Right atrium auricular region (tissue), 2 donors: ENCODE results near the gene CACNB4. TPM values are rescaled to one million over a fixed set of nuclear protein-coding genes. Genes with fewer than 3 reads are reported as not detected.

Source experiments
- DNase-seq: peaks from one replicate; pipeline ENCODE4 v3.0.0-alpha.2; 2019; ENCODE audit warnings: low spot score
- H3K27ac ChIP-seq, 2 donors: fragments of 200-600 bp; sonication (generic); 1 replicate in 1 of 2; 2 replicates in 1 of 2; pipeline ENCODE4 v1.5.1; 2016 to 2019
- H3K27me3 ChIP-seq, 2 donors: fragments of 200-600 bp; sonication (generic); one replicate each; pipeline versions ENCODE4 v1.5.1 to v1.6.0; 2017 to 2019
- H3K36me3 ChIP-seq: fragments of 200-600 bp; sonication (generic); one replicate; pipeline ENCODE4 v1.5.1; 2016
- H3K4me1 ChIP-seq, 2 donors: fragments of 200-600 bp; sonication (generic); one replicate each; pipeline versions ENCODE4 v1.5.1 to v1.6.0; 2017 to 2019
- H3K4me3 ChIP-seq, 2 donors: fragments of 200-600 bp; sonication (generic); 1 replicate in 1 of 2; 2 replicates in 1 of 2; pipeline ENCODE4 v1.5.1; 2017 to 2019; ENCODE audit warnings: mild to moderate bottlenecking in 1 of 2, moderate library complexity in 1 of 2
- H3K9me3 ChIP-seq, 2 donors: fragments of 200-600 bp; sonication (generic); one replicate each; pipeline ENCODE4 v1.5.1; 2019
- CTCF ChIP-seq, 2 donors: fragments of 200-600 bp; sonication (generic); IDR thresholded peaks; one replicate each; pipeline ENCODE4 v1.5.1; 2019; ENCODE audit warnings: antibody characterized with exemption in 2 of 2
- total RNA-seq, 2 donors: library from RNA; depleted of rRNA; stranded (reverse); fragments of >200 nt; gene quantifications; one replicate each; pipeline ENCODE4 v1.1.0, GENCODE V29; 2016

CACNB4 gene
- total RNA-seq, 2 donors from 2014 or later: 0.37 to 0.90 TPM

GRCh38 chr2:151789055-151789834 is 309.6 kb downstream of the CACNB4 start:
- H3K4me1 ChIP-seq: no peaks in the 10 kb centered on the region
- peak overlapping the region in 1 of 2 donors; percentile 25 for H3K27ac ChIP-seq
- no peaks in the 10 kb centered on the region for H3K27me3 ChIP-seq
- H3K4me3 ChIP-seq: no peak overlapping the region
- peaks cover 17% of the 10 kb centered on the region for H3K36me3 ChIP-seq
- no peak for TF ChIP-seq CTCF (IDR thresholded peaks at IDR 0.05)
- no peaks in the 10 kb centered on the region for H3K9me3 ChIP-seq
- no peak for DNase-seq

GRCh38 chr2:151786483-151786882 is 312.4 kb downstream of the CACNB4 start:
- Histone ChIP-seq H3K4me1 (no peaks in the 10 kb centered on the region), H3K36me3 (peaks cover 17% of the 10 kb centered on the region), H3K9me3 (no peaks in the 10 kb centered on the region), H3K4me3 (no peak overlapping the region), H3K27me3 (no peaks in the 10 kb centered on the region), H3K27ac (no peak overlapping the region)
- TF ChIP-seq CTCF (IDR thresholded peaks at IDR 0.05): no peak
- no peak for DNase-seq

GRCh38 chr2:151786077-151786476 is 312.8 kb downstream of the CACNB4 start:
- Histone ChIP-seq H3K27ac (no peak overlapping the region), H3K4me3 (no peak overlapping the region), H3K9me3 (no peaks in the 10 kb centered on the region), H3K36me3 (peaks cover 13% of the 10 kb centered on the region), H3K4me1 (no peaks in the 10 kb centered on the region), H3K27me3 (no peaks in the 10 kb centered on the region)
- no peak for TF ChIP-seq CTCF (IDR thresholded peaks at IDR 0.05)
- no peak for DNase-seq

- Histone ChIP-seq H3K27ac (no peak overlapping the region), H3K36me3 (peaks cover 22% of the 10 kb centered on the region), H3K4me3 (no peak overlapping the region), H3K4me1 (no peaks in the 10 kb centered on the region), H3K27me3 (no peaks in the 10 kb centered on the region), H3K9me3 (no peaks in the 10 kb centered on the region)
- DNase-seq: no peak
- no peak for TF ChIP-seq CTCF (IDR thresholded peaks at IDR 0.05)
These were observed 315.7 kb downstream of the CACNB4 start for GRCh38 chr2:151783133-151783520.

Other genes starting within 250 kb of the CACNB4 start
- gene STAM2, start 76.7 kb upstream of the CACNB4 start, total RNA-seq: 10 to 100 TPM; 26.8 to 27.3 TPM
- gene FMNL2, start 236.1 kb upstream of the CACNB4 start, total RNA-seq: 10 to 100 TPM in 1 of 2 donors, 1 to 10 TPM in 1; 6.0 to 11.5 TPM